ENCODE measurements around the gene CACNA1H.
A peak's percentile ranks its signal among the peaks of the same experiment; 100 is the strongest.

The CACNA1H gene

DNA sequence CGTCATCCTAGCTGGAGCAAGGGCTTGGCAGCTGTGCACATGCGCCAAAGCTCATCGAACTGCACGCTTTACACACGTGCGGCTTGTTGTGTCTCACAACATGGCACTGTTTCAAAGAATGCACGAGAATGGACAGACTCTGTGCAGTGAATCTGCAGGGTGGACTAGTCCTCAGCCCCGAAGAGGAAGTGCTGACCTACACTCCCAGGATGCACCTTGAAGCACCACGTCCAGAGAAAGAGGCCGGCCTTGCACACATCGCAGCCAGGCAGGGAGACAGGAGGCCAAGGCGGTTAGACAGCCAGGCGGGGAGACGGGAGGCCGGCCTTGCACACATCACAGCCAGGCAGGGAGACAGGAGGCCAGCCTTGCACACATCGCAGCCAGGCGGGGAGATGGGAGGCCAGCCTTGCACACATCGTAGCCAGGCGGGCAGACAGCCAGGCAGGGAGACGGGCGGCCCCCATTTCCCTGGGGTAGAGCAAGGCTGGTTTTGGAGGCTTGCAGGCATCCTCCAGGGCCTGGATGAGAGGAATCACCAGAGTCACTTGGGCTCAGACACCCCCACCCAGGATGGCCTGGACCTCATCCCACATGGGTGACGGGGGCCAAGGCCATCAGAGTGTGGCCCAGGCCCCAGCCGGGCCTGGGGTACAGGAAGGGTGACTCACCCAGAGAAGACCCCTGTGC lies 9.0 kb upstream of the CACNA1H start:
- no peak for DNase-seq (ENCODE audit: low read depth)

DNA sequence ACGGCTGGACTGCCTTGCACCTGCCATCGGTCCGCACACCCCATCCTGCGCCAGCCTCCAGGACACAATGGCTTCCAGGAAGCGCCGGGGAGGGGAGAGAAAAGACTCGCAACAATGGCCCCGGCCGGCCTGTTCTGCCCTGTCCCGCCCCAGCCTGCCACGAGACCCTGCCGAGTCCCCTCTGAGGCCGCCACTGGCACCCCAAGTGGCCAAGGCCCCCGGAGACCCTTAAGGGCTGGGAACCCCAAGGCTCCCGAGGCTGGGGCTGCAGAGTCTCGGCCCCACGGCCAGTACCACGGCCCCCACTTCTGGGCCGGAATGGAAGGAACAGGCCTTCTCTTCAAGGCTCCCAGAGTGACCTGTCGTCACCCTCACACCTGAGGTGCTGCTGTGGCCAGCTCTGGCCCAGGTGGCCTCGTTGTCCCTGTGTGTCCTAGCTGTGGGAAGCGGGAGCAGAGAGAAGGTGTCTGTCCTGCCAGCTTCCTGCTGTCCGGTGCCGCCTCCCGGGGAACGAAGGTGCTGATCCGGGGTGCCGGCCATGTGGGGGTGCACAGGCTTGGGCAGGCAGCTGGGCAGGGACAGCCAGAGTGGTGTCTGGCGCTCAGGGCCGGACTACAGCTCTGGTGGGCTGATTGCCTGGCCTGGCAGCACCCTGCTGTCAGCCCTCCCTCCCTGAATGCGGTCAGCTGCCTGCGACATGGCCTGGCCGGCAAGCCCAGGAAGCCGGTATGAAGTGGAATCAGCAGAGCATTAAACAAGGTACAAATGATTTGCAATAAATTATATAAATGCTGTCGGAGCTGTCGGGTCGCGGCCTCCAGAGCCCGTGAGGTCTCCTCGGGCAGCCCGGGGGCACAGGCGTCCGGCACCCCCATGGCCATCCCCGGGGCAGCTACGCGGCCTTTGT lies 8.2 kb upstream of the CACNA1H start:
- DNase-seq (ENCODE audit: low read depth), result no peak

DNA sequence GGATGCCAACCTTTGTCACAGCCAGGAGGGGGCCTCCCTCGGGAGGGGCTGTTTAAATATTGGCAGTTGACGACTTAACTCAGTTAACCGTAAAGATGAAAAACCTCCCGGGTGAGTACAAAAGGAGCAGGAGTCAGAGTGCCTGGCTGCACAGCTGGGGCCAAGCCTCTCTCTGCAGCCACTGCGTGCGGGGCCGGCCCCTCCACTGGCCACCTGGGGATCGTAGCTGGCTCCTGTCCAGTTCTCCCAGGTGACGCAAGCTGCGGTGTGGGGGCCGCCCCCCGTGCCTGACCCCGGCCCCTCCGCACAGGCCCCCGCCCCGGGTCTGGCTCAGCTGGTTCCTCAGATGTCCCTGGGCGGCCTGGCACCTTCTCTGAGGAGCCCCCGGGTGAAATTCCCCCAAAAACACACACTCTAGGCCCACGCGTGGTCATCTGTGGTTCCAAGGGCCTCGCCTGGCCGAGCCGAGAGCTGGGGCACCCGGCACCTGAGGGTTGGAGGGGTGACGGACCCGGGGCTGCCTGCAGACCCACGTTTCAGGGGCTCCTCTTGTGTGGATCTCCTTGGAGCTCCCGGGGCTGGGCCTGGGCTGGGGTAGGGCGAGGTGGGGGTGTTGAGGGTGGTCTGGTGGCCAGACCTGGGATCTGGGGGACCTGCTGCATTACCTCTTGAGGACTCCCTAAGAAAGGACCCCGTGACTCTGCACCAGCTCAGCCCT lies 7.4 kb upstream of the CACNA1H start:
- no peak for DNase-seq (ENCODE audit: low read depth)

DNA sequence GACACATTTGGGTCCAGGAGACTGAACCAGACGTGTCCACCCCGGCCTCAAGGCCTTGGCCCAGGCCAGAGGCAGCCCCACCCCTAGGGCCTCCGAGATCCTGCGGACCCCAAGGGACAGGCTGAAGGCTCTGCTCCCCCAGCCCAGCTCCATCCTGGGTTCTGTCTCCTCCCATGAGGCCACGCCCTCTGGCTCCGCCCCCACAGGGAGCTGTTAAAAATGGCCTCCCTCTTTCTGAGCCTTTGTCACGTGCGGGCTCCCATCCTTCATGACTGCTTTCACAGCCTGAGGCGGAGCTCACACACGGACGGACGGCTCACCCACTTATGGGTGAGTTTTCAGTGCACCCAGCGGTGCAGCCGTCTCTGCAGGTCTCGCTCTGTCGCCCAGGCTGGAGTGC lies 6.5 kb upstream of the CACNA1H start:
- no peak for DNase-seq (ENCODE audit: low read depth)

DNA sequence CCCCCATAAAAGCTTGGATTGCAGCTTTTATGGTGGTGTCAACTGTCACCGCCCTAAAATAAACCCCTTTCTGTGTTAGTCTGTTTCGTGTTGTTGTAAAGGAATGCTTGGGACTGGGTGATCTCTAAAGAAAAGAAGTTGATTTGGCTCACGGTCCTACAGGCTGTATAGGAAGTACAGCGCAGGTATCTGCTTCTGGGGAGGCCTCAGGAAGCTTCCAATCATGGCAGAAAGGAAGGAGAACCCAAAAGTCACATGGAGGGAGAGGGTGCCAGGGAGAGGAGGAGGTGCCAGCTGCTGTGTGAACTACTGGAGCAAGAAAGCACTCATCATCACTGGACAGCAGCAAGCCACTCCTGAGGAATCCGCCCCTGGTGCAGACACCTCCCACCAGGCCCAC lies 5.9 kb upstream of the CACNA1H start:
- no peak for DNase-seq (ENCODE audit: low read depth)

DNA sequence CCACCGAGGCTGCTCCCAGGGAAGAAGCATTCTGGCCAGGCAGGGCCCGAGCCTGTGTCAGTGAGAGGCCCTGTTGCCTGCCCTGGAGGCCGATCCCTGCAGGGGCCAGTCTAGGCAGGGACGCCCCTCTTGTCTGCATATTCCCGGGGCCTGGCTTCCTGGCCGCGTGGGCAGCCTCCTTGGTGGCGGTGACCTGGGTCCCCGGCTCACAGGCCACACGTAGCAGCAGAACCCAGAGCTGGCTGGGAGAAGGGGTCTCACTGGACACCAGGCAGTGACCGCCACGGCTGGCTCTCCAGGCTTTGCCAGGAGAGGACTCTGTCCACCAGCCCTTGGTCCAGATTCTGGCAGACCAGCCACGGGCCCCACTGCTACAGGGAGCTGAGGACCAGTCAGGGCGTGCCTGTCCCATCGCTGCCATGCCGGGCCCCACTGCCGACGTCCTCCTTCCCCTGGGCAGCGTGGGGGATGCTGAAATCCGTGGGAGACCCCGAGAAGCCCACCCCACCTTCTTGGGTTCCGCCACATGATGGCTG lies 3.7 kb upstream of the CACNA1H start:
- DNase-seq (ENCODE audit: low read depth), result no peak

DNA sequence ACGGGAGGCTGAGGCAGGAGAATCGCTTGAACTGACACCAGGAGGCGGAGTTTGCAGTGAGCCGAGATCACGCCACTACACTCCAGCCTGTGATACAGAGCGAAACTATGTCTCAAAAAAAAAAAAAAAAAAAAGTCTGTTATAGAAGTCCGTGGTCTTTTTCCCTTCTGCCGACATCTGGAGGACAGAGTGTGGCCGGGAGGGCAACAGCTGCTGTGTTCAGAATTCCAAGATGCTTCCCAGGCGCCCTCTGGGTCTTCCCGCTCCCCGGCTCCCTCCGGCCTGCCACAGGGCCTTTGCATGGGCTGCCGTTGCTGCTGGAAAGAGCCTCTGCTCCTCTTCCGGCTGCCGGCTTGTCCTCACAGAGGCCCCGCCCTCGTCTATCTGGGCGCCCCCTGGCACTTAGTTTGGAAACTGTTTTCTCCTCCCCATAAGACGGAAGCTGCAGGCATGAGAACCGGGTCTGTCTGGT lies 2.4 kb upstream of the CACNA1H start:
- DNase-seq (ENCODE audit: low read depth), result peak; percentile 20

DNA sequence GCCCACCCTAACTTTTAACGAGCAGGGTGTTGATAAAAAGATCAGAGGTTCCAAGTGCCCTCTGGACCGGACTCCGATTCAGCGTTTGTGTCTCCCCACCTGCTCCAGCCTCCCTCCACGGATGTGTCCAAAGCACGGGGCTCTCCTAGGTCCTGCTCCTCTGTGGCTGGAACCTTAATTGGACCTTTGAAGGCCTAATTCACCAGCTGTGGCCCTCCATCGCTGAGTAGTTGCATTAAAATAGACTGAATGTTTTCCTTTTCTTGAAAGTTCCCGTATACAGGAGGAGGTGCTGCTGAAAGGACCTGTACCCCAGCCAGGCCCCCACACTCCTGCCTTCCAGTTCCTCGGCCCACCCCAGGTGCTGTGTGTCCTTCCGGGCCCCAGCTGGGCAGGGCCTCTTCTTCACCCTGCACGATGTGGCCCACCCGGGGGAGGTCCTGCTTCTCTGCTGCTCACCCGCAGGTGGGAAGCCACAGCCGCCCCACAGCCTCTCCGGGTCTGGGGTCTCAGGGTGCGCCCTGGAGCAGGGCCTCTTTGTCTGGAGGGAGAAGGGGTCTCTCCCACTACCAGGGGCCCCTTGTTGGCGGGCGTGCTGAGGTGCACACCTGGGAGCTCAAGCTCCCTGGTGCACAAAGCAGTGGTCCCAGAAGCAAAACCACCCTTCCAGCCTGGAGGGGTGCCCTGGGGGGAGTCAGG lies 1.3 kb upstream of the CACNA1H start:
- no peak for DNase-seq (ENCODE audit: low read depth)

DNA sequence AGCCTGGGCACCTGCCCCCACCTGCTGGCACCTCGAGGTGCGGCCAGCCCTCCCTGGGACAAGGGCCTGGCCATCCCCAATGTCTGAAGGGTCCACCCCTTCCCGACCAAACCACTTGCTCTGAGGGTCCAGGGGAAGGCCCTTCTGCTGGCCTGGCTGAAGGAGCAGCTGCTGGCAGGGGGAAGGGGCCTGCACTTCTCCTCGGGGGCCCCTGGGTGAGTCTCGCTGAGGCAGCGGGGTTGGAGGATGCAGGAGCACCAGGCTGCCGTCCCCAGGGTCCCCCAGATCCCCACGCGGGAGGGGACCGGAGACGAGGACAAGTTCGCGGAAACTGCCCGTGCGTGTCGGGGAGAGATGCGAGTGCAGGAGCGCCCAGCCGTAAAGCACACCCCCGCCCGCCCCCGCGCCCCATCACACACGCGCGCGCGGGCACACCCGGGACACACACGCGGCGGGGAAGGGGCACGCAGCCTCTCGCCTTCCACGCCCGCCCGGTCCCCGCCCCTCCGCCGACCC lies 725 bp upstream of the CACNA1H start:
- DNase-seq (ENCODE audit: low read depth), result no peak

DNA sequence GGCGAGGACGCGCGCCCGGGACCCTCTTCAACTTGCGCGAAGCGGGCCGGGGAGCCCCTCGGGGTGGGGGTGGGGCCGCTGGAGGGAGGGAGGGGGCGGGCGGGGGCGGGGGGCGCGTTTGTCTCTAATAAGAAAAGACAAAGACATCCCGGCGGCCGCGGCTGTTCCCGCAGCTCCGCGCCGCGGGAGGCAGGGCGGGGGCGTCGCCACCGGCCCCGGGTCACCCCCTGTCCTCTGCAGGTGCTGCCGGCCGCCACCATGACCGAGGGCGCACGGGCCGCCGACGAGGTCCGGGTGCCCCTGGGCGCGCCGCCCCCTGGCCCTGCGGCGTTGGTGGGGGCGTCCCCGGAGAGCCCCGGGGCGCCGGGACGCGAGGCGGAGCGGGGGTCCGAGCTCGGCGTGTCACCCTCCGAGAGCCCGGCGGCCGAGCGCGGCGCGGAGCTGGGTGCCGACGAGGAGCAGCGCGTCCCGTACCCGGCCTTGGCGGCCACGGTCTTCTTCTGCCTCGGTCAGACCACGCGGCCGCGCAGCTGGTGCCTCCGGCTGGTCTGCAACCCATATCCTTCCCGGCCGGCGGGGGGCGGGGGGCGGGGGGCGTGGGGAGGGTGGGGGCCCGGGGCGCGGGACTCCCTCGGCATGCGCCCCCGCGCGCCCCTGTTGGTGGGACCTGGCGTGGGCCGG lies 714 bp downstream of the CACNA1H start:
- DNase-seq (ENCODE audit: low read depth), result no peak

DNA sequence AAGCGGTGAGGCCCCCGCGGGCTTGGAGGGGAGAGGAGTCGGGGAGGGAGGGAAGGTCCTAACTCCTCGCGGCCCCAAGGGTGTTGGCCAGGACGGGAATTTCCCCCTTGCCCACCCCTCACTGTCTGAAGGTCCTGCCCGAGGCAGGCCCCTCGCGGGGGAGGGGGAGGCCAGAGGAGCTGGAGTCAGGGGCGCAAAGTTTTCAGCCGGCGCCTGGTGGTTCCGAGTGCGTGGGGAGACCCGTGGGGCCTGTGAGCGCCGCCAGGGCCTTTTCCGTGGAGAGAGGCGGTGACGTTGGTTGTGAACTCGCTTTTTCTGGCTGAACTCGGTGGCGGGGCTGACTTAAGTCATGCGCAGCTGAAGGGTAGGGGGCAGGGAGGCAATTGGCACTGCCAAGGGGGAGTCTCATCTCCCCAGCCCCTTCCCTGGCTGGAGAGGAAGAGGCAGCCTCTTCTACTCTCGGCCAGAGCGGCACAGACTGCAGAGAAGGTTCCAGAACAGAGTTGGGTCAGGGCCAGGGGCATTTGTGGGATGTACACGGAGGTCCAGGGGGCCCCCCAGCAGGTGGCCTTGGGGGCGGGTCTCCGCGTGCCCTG lies 1.5 kb downstream of the CACNA1H start:
- DNase-seq (ENCODE audit: low read depth), result no peak

DNA sequence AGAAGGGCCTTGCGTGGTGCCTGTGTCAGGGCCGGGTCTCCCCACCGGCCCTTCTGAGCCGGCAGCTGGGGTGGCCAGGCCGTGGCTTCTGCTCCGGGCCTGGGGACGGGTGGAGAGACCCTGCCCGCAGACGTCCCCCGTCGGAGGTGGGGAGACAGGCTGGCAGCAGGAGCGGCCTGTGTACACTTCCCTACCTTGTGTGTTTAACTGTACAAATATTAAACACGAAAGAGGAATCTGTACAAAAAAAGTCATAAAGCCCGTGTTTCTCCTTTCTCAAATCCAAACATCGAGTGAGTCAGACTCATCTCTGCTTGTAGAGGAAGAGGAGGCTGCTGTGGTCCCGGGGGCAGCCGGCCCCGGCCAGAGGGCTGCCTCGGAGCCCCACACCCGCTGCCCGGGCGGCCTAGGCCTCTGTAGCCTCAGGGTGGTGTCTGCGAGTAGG lies 2.0 kb downstream of the CACNA1H start:
- DNase-seq (ENCODE audit: low read depth), result no peak

DNA sequence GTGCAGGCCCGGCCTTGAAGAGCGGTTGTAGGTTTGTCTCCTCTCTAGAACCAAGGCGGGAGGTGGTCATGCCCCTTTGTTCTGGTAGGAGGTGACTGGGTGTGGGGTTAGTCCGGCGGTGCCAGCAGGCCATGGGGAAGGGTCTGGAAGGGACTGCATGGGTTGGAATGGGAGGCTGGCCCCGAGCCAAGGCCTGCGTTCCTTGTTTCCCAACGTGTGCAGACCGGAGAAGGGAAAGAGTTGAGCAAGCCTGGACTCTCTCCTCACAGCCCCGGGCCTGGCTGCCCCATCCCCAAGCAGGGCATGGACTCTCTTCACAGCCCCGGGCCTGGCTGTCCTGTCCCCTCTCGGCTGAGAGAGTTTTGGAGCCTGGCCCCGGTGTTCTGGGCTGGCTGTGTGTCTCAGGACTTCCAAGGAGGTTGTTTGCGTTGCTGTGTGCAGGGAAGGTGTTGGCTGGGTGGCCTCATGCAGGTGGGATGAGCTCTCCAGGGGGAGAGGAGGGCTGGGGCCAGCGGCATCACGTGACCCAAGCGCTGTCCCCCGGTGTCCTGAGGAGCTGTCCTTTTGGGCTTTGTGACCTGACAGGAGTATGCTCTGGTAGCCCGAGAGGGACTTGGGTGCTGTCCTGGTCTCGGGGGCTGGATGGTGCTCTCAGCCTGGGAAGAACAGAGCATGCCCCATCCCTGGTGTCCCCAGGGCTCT lies 2.6 kb downstream of the CACNA1H start:
- no peak for DNase-seq (ENCODE audit: low read depth)

DNA sequence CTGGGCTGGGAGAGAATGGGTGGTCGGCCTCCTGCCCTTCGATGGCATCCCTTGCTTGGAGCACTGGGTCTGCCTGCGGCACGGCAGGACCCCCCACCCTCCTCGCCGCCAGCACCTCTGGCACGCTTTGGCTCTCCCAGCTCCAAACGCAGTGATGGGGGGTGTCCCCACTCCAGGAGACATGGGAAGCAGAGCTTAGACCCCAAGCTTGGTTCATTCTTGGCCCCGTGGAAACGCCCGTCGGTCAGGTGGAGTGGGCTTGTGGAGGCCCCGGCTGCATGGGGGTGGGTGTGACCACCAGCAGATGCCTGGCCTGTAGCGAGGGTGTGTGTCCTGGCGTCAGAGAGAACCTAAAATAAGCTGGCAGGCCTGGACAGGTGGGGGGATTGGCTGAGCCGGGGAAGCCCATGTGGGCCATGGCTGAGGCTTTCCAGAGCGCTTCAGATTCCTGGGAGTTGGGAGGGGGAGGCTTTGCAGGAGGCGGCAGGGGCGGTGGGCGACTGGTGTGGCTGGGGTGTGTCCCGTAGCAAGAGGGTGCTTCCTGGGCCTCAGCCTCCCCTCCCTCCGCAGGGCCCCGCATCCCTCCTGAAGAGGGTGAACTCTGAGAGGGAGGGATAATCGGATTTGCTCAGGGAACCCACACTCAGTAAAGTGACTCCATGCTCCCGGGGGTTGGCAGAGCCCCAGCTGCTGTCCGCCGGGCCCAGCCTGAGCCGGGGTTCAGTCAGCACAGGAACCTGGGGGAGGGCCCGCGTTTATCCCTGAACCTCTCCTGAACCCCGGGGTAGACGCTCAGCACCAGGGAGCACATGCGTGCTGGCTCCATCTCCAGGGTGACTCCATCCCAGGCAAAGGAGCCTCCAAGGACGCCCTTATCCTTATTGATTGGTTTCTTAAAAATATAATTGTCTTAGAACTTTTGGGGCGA lies 3.4 kb downstream of the CACNA1H start:
- DNase-seq (ENCODE audit: low read depth), result no peak

DNA sequence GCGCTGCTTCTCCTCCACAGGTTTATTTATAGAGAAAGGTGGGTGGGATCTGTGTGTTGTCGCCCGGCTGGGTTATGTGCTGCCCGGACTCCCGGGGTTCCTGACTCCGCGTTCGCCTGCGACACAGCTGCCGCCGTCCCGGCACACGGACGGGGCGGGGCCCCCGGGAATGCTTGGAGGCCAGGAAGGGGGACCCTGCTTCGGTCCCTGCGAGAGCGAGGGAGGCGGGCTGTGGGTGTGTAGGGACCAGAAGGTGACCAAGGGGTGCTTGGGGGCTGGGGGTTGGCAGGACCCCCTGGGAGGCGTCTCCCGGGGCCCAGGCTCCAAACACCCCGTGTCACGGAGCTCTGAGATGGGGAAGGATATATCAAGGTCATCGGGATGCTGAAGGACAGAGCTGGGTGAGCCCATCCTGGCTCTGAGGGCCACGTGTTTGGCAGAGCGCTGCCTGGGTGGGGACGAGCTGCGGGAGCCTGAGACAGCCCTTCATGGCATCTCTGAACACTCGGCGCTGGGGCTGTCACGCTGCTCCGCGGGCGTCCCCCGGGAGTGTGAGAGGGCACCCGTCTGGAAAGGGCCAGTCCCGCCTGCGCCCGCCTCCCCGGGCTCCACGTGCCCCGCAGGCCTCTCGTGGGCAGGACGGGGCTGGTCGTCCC lies 4.2 kb downstream of the CACNA1H start:
- DNase-seq (ENCODE audit: low read depth), result no peak

DNA sequence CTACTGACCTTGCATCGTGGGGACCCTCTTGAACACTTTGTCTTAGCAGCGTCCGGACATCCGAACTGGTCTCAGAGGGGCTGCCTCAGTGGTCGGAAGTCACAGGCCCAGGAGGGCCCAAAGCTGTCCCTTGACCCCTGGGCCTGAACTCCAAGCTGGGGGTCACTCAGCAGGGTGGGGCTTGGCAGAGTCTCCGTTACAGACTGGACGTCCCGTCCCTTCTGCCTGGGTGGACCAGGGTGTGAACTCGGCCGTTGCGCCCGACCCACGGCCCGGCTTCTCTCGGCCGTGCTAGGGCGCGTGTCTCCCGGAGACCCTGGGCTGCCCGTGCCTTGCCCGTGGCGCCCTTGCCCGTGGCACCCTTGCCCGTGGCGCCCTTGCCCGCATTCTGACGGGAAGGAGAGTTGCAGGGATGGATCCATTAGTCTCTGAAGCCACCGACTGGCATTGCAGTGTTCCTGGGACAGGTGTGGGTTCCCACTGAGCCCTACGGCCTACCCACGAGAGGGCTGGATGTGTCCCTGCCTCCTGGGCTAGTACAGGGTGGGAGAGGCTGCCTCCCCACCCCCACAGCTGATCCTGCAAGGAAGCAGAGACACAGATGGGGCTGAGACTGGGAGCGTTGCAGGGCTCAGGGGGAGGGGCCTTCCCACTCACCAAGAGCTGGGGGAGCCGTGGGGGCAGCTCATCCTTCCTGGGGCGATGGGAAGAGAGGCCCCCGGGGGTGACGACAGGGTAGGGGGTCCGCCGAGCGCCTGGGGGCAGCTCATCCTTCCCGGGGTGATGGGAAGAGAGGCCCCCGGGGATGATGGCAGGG lies 4.9 kb downstream of the CACNA1H start:
- DNase-seq (ENCODE audit: low read depth), result no peak
